OCI-LY7 (cell line): ENCODE data around the gene CAPZB.

Source experiments
- CTCF ChIP-seq: fragments of 200-600 bp; sonication (generic); conservative IDR thresholded peaks from 2 replicates; pipeline ENCODE4 v1.5.1; 2014; ENCODE audit warnings: mild to moderate bottlenecking, antibody characterized with exemption, low read length, moderate library complexity, mixed read lengths
- EZH2phosphoT487 ChIP-seq: fragments of 200-600 bp; sonication (generic); IDR thresholded peaks from 2 replicates; pipeline ENCODE4 v1.6.1; 2018; ENCODE audit warnings: low read depth, borderline replicate concordance, mild to moderate bottlenecking, mixed run types, antibody characterized with exemption, low read length, moderate library complexity, mixed read lengths

DNA sequence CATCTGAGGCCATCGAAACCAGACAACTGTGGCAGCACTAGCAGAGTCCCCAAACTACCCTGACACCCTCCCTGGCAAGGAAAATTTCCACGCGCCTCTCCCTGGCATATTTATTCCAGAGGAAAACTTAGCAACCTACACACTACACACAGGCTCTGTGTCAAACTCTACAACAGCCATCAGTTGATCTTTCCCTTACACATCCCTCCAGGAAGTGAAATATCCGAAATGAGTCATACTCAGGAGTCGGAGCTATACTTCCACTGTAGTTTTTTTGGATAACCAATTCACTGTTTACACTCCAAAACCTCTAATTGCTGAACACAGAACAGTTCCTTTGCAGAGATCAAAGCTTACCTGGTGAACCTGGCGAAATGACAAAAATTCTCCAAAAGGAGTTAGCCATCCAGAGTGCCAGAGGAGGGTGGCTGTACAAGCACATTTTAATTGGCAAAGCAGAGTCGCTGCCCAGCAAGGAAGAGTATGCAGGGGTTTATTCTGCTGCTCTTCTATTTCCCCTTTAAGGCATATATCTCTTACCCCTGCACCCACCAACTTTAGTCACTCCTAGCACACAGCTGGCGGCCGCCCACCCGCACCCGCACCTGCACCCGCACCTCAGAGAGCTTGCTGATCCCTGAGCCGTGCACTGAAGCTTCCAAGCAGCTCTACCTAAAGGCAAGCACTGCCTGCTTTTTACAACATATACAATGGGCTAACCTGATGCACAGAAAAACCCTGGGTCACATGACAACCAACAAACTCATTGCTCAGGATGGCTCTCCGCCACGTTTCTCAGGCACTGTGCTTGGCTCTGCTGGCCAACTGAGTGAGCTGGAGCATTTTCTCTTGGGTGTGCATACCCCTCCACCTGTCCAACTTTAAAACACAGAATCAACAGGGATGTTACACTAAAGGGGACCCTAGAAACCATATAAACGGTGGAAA lies 54.9 kb downstream of the CAPZB start:
- TF ChIP-seq CTCF (no peak), EZH2phosphoT487 (no peak)
